T1000 (cell line): ENCODE results near the gene CFAP100.

Source experiments
- DNase-seq: peaks from one replicate; lab custom pipeline; 2025; ENCODE audit warnings: mixed read lengths; lab: John Stamatoyannopoulos, UW

The CFAP100 gene

GRCh38 chr3:126441256-126441880 is 46.7 kb downstream of the CFAP100 start:
- DNase-seq: no peak

GRCh38 chr3:126442094-126442855 is 47.6 kb downstream of the CFAP100 start:
- no peak for DNase-seq

GRCh38 chr3:126442856-126443242 is 48.1 kb downstream of the CFAP100 start:
- no peak for DNase-seq

- no peak for DNase-seq
Measured at GRCh38 chr3:126445506-126445905, 50.8 kb downstream of the CFAP100 start.

- no peak for DNase-seq
Measured at GRCh38 chr3:126446301-126446700, 51.6 kb downstream of the CFAP100 start.

- no peak for DNase-seq
Measured at GRCh38 chr3:126446791-126447190, 52.1 kb downstream of the CFAP100 start.

- no peak for DNase-seq
Measured at GRCh38 chr3:126447456-126448106, 52.9 kb downstream of the CFAP100 start.

GRCh38 chr3:126448136-126448892 is 53.6 kb downstream of the CFAP100 start:
- DNase-seq: no peak

GRCh38 chr3:126448893-126449180 is 54.1 kb downstream of the CFAP100 start:
- DNase-seq: no peak

- no peak for DNase-seq
Measured at GRCh38 chr3:126449621-126450051, 54.9 kb downstream of the CFAP100 start.

- DNase-seq: no peak
Measured at GRCh38 chr3:126450219-126450618, 55.5 kb downstream of the CFAP100 start.

GRCh38 chr3:126450744-126451143 is 56.0 kb downstream of the CFAP100 start:
- DNase-seq: no peak

GRCh38 chr3:126451511-126451910 is 56.8 kb downstream of the CFAP100 start:
- no peak for DNase-seq

GRCh38 chr3:126452213-126452612 is 57.5 kb downstream of the CFAP100 start:
- DNase-seq: no peak

GRCh38 chr3:126454025-126454424 is 59.3 kb downstream of the CFAP100 start:
- no peak for DNase-seq

- no peak for DNase-seq
Measured at GRCh38 chr3:126454437-126455198, 59.9 kb downstream of the CFAP100 start.

GRCh38 chr3:126456211-126456610 is 61.5 kb downstream of the CFAP100 start:
- DNase-seq: no peak

- no peak for DNase-seq
Measured at GRCh38 chr3:126456766-126457388, 62.2 kb downstream of the CFAP100 start.

- DNase-seq: no peak
Measured at GRCh38 chr3:126459111-126459762, 64.5 kb downstream of the CFAP100 start.

GRCh38 chr3:126459763-126460127 is 65.0 kb downstream of the CFAP100 start:
- DNase-seq: no peak

GRCh38 chr3:126460381-126460780 is 65.7 kb downstream of the CFAP100 start:
- DNase-seq: no peak
